H9 (cell line): Measurements from ENCODE around the gene PYGO2. TPM values are rescaled to one million over a fixed set of nuclear protein-coding genes. Genes with fewer than 3 reads are reported as not detected.

Source experiments
- DNase-seq: peaks from one replicate; pipeline ENCODE4 v3.0.0-alpha.2; 2017
- H2AFZ ChIP-seq: one replicate; pipeline ENCODE4 v1.6.1; 2013; ENCODE audit warnings: mild to moderate bottlenecking, low read length, control low read depth, moderate library complexity
- H2AK5ac ChIP-seq: 2 replicates; pipeline ENCODE4 v1.6.1; 2013; ENCODE audit warnings: low read length, control low read depth, mixed read lengths; ENCODE audit not compliant: insufficient read length
- H2BK120ac ChIP-seq: one replicate; pipeline ENCODE4 v1.6.1; 2013; ENCODE audit warnings: low read depth, mild to moderate bottlenecking, low read length, control low read depth, inconsistent platforms; ENCODE audit not compliant: poor library complexity, severe bottlenecking
- H2BK12ac ChIP-seq: 2 replicates; pipeline ENCODE4 v1.6.1; 2013; ENCODE audit warnings: low read length, control low read depth, mixed read lengths, low read depth; ENCODE audit not compliant: insufficient read length
- H2BK15ac ChIP-seq: 2 replicates; pipeline ENCODE4 v1.6.1; 2013; ENCODE audit warnings: low read depth, low read length, control low read depth
- H2BK20ac ChIP-seq: one replicate; pipeline ENCODE4 v1.6.1; 2013; ENCODE audit warnings: low read depth, mild to moderate bottlenecking, low read length, control low read depth, inconsistent platforms; ENCODE audit not compliant: poor library complexity, severe bottlenecking
- H2BK5ac ChIP-seq: 2 replicates; pipeline ENCODE4 v1.6.1; 2013; ENCODE audit warnings: low read length, control low read depth, mixed read lengths; ENCODE audit not compliant: insufficient read length
- H3K14ac ChIP-seq: 2 replicates; pipeline ENCODE4 v1.6.1; 2013; ENCODE audit warnings: low read length, control low read depth; ENCODE audit not compliant: insufficient read depth
- H3K18ac ChIP-seq: 2 replicates; pipeline ENCODE4 v1.6.1; 2013; ENCODE audit warnings: low read depth, mild to moderate bottlenecking, mixed read lengths, low read length, control low read depth; ENCODE audit not compliant: insufficient read length
- H3K23ac ChIP-seq: 2 replicates; pipeline ENCODE4 v1.6.1; 2013; ENCODE audit warnings: low read length, control low read depth, mixed read lengths, low read depth; ENCODE audit not compliant: insufficient read length
- H3K23me2 ChIP-seq: 2 replicates; pipeline ENCODE4 v1.6.1; 2013; ENCODE audit warnings: low read depth, mild to moderate bottlenecking, mixed read lengths, low read length, control low read depth; ENCODE audit not compliant: insufficient read length, poor library complexity, severe bottlenecking
- H3K27ac ChIP-seq: 2 replicates; pipeline ENCODE4 v1.5.1; 2013; ENCODE audit warnings: low read length, control low read depth, mixed read lengths, low read depth; ENCODE audit not compliant: insufficient read length
- H3K27me3 ChIP-seq: 2 replicates; pipeline ENCODE4 v1.6.1; 2013; ENCODE audit warnings: low read length, control low read depth, inconsistent platforms; ENCODE audit not compliant: insufficient read depth
- H3K4ac ChIP-seq: 2 replicates; pipeline ENCODE4 v1.6.1; 2013; ENCODE audit warnings: low read depth, mild to moderate bottlenecking, control low read depth, inconsistent platforms, low read length, moderate library complexity
- H3K4me1 ChIP-seq: 2 replicates; pipeline ENCODE4 v1.6.1; 2013; ENCODE audit warnings: low read length, control low read depth, inconsistent platforms; ENCODE audit not compliant: insufficient read depth
- H3K4me2 ChIP-seq: 2 replicates; pipeline ENCODE4 v1.6.1; 2013; ENCODE audit warnings: low read length, control low read depth, mixed read lengths; ENCODE audit not compliant: insufficient read length, insufficient read depth
- H3K56ac ChIP-seq: 2 replicates; pipeline ENCODE4 v1.6.1; 2013; ENCODE audit warnings: low read depth, mild to moderate bottlenecking, mixed read lengths, low read length, control low read depth; ENCODE audit not compliant: insufficient read length
- H3K79me1 ChIP-seq: 2 replicates; pipeline ENCODE4 v1.6.1; 2013; ENCODE audit warnings: low read depth, mild to moderate bottlenecking, moderate library complexity, low read length, control low read depth, inconsistent platforms; ENCODE audit not compliant: insufficient read depth, poor library complexity, severe bottlenecking
- H3K79me2 ChIP-seq: 2 replicates; pipeline ENCODE4 v1.6.1; 2013; ENCODE audit warnings: low read length, control low read depth, inconsistent platforms; ENCODE audit not compliant: insufficient read depth
- H3K9ac ChIP-seq: 2 replicates; pipeline ENCODE4 v1.6.1; 2013; ENCODE audit warnings: low read length, control low read depth, mixed read lengths; ENCODE audit not compliant: insufficient read length; ENCODE audit errors: extremely low read depth
- H3K9me3 ChIP-seq: one replicate; pipeline ENCODE4 v1.6.1; 2013; ENCODE audit warnings: low read depth, low read length, inconsistent platforms; ENCODE audit not compliant: control insufficient read depth
- H3T11ph ChIP-seq: one replicate; pipeline ENCODE4 v1.6.1; 2013; ENCODE audit warnings: mild to moderate bottlenecking, low read length, control low read depth, inconsistent platforms
- H4K20me1 ChIP-seq: one replicate; pipeline ENCODE4 v1.6.1; 2013; ENCODE audit not compliant: control insufficient read depth, insufficient read length, insufficient read depth
- H4K5ac ChIP-seq: 2 replicates; pipeline ENCODE4 v1.6.1; 2013; ENCODE audit warnings: low read depth, mild to moderate bottlenecking, mixed read lengths, low read length, control low read depth; ENCODE audit not compliant: insufficient read length
- H4K8ac ChIP-seq: replicated peaks from 2 replicates; pipeline ENCODE4 v1.6.1; 2013; ENCODE audit warnings: low read length, control low read depth, mixed read lengths, low read depth; ENCODE audit not compliant: insufficient read length
- H4K91ac ChIP-seq: 2 replicates; pipeline ENCODE4 v1.6.1; 2013; ENCODE audit warnings: low read depth, mild to moderate bottlenecking, moderate library complexity, mixed read lengths, low read length, control low read depth; ENCODE audit not compliant: insufficient read length
- H3K27ac Mint-ChIP-seq, 3 experiments: 2 replicates in 2 of 3; 3 replicates in 1 of 3; pipeline ENCODE4 v1.8.0; 2020 to 2021; ENCODE audit warnings: mixed read lengths in 3 of 3, mild to moderate bottlenecking in 1 of 3, moderate library complexity in 1 of 3
- H3K27me3 Mint-ChIP-seq: 2 replicates; pipeline ENCODE4 v1.8.0; 2021; ENCODE audit warnings: low read depth, mild to moderate bottlenecking, moderate library complexity, mixed read lengths
- H3K36me3 Mint-ChIP-seq, 3 experiments: 2 replicates in 2 of 3; 3 replicates in 1 of 3; pipeline ENCODE4 v1.8.0; 2020 to 2021; ENCODE audit warnings: low read depth in 3 of 3, mixed read lengths in 3 of 3; ENCODE audit not compliant: insufficient read depth in 1 of 3
- H3K4me1 Mint-ChIP-seq, 2 experiments: 2 replicates each; pipeline ENCODE4 v1.8.0; 2020; ENCODE audit warnings: mixed read lengths in 2 of 2
- H3K4me3 Mint-ChIP-seq, 2 experiments: 2 replicates in 1 of 2; 3 replicates in 1 of 2; pipeline ENCODE4 v1.8.0; 2020 to 2021; ENCODE audit warnings: mild to moderate bottlenecking in 2 of 2, mixed read lengths in 2 of 2, moderate library complexity in 1 of 2
- H3K9me3 Mint-ChIP-seq, 2 experiments: 2 replicates in 1 of 2; 3 replicates in 1 of 2; pipeline ENCODE4 v1.8.0; 2020; ENCODE audit warnings: mild to moderate bottlenecking in 2 of 2, mixed read lengths in 2 of 2, moderate library complexity in 1 of 2
- CTCF ChIP-seq: fragments of 200-600 bp; sonication (generic); conservative IDR thresholded peaks from 3 replicates; pipeline ENCODE4 v1.8.0; 2021; ENCODE audit warnings: antibody characterized with exemption, mild to moderate bottlenecking
- WGBS: extraction: QIAGEN DNeasy Blood & Tissue Kit; methylation state at CpG from one replicate; pipeline ENCODE4 v1.1.7; 2013; ENCODE audit warnings: missing lambda C conversion rate, low lambda C conversion rate, mixed read lengths; ENCODE audit not compliant: insufficient read length; ENCODE audit errors: extremely low coverage; 5-methylcytosine and 5-hydroxymethylcytosine counted together
- total RNA-seq: library from RNA; stranded (reverse); gene quantifications from 2 replicates; pipeline ENCODE4 v1.2.1, GENCODE V29; 2021

Gene PYGO2
- total RNA-seq, 1 experiment from 2014 or later: 38.7 TPM

- Histone ChIP-seq H3K56ac (no peak overlapping the region), H3K4me2 (peak overlapping the region; percentile 90), H3K9me3 (no peaks in the 10 kb centered on the region), H4K8ac (no peak overlapping the region), H2AFZ (no peak overlapping the region), H2AK5ac (no peak overlapping the region), H4K91ac (no peak overlapping the region), H3K4ac (no peak overlapping the region), H3K79me1 (no peaks in the 10 kb centered on the region), H3K27ac (no peak overlapping the region), H2BK5ac (no peak overlapping the region), H2BK12ac (no peak overlapping the region), H3K9ac (no peak overlapping the region), H3K18ac (peak overlapping the region; percentile 65), H3K14ac (no peak overlapping the region), H3K23ac (no peak overlapping the region), H4K20me1 (no peaks in the 10 kb centered on the region), H3K23me2 (peaks cover 26% of the 10 kb centered on the region), H4K5ac (no peak overlapping the region), H2BK120ac (no peak overlapping the region), H2BK15ac (no peak overlapping the region), H2BK20ac (no peak overlapping the region), H3K4me1 (peaks cover 5% of the 10 kb centered on the region; the same call in 1 of the 2 replicates), H3K79me2 (no peaks in the 10 kb centered on the region; the same call in 1 of the 2 replicates), H3K27me3 (no peaks in the 10 kb centered on the region), H3T11ph (no peak overlapping the region)
- DNase-seq: peak; percentile 95
- H3K36me3 Mint-ChIP-seq: no peaks in the 10 kb centered on the region; a peak in 1 of 7 replicates
- peak overlapping the region; percentile 93 to 97 for H3K4me3 Mint-ChIP-seq
- peak overlapping the region; percentile 28 to 84 (median 70); a peak in 3 of 7 replicates for H3K27ac Mint-ChIP-seq
- H3K4me1 Mint-ChIP-seq: peaks cover 27 to 40% of the 10 kb centered on the region in 2 experiments
- no CpG with 5 or more reads among the region's 43 CpGs for WGBS
- H3K27me3 Mint-ChIP-seq: peaks cover 3% of the 10 kb centered on the region
- peaks cover 0 to 2% of the 10 kb centered on the region in 2 experiments; a peak in 2 of 5 replicates for H3K9me3 Mint-ChIP-seq
- TF ChIP-seq CTCF: no peak
These were observed 39.3 kb upstream of the PYGO2 start for GRCh38 chr1:155000726-155001424.
